Measurements from ENCODE around the gene RFLNA.

Gene RFLNA

DNA sequence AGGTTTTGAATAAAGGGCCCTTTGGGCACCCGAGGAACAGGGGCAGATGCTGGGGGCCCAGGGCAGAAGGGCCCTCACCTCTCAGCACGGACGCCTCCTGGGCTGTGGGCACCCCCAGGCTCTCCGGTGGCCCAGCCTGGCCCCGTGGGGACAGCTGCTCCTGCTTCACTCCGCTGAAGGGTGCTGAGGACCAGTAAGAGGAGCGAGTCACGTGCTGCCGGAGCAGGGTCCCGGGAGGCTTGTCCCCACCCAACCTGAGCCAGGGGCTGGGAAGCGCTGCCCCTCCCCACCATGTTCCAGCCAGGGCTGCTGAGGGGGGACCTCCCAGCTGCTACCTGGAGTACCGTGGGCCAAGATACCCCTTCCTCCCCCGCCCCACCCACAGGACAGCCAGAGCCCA, 59.5 kb downstream of the RFLNA start:
- in situ Hi-C loops (cut with HindIII; ENCODE audit: low sequenced_read_pairs): no loop called here

- in situ Hi-C loops (cut with HindIII; ENCODE audit: low sequenced_read_pairs): no loop called here
Observed at GRCh38 chr12:124356221-124356620, 61.3 kb downstream of the RFLNA start.

DNA sequence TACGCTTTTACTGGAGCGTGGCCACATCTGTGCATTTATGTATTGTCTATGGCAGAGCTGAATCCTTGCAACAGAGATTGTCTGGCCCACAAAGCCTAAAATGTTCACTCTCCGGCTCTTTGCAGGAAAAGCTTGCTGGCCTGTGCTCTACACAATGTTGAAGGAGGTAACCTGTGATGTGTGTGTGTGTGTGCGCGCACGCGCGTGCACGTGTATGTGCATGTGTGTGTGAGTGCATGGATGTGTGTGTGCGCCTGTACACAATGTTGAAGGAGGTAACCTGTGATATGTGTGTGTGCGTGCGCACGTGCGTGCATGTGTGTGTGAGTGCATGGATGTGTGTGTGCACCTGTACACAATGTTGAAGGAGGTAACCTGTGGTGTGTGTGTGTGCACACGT, 62.7 kb downstream of the RFLNA start:
- in situ Hi-C loops (cut with HindIII; ENCODE audit: low sequenced_read_pairs): no loop called here

DNA sequence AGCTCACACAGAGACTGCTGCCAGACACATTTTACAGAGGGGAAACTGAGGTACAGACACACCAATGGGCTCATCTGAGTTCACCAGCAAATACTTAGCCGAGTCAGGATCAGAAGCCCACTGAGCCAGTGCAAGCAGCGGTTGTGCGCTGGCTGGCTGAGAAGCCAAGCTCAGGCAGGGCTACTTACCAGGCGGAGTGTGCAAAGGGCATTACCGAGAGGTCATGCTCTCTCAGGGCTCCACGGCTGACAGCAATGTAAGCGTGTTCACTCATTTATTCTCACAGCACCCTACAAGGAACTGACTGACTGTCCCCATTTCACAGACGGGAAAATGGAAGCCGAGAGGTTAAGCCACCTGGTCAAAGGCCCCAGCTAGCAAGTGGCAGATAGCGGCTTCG, 63.7 kb downstream of the RFLNA start:
- in situ Hi-C loops (cut with HindIII; ENCODE audit: low sequenced_read_pairs): no loop called here

DNA sequence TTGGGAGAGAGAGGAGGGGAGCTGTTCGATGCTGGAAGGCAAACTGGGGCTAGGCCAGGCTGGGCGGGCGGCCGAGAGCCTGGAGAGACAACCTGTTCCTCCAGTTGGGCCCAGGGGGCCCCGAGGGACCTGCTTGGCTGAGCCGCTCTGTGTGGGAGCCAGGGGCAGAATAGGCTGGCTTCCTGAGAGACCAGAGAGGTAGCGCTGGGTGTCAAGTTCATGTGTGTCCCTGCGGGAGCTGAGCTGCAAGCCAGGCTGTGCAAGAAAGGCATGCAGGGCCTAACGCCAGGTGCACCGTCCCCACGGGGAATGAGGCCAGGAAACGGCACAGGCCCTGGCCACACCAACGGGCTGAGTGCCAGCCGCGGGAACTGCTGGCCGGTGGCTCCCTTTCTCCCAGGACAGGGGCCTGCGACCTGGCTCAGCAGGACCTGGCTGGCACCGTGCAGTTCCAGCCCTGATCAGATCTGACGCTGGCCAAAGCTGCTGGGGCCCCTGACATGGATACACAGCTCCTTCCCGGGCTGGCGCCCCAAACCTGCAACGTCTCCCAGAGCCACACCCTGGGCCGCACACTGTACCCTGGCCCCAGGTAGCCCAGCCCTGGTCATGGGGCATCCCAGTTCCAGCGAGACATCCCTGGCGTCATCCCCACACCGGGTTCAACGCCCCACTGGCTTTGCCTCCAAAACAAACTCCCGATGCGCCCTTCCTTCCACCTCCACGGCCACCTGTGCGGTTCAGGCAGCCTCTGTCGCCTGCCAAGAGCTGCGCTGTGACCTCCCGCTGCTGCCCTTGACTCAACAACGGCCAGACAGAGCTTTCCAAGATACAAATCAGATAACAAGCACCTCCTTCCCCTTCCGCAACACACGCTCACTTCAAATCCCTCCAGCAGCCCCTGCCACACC, 65.0 kb downstream of the RFLNA start:
- in situ Hi-C loops (cut with HindIII; ENCODE audit: low sequenced_read_pairs): no loop called here

DNA sequence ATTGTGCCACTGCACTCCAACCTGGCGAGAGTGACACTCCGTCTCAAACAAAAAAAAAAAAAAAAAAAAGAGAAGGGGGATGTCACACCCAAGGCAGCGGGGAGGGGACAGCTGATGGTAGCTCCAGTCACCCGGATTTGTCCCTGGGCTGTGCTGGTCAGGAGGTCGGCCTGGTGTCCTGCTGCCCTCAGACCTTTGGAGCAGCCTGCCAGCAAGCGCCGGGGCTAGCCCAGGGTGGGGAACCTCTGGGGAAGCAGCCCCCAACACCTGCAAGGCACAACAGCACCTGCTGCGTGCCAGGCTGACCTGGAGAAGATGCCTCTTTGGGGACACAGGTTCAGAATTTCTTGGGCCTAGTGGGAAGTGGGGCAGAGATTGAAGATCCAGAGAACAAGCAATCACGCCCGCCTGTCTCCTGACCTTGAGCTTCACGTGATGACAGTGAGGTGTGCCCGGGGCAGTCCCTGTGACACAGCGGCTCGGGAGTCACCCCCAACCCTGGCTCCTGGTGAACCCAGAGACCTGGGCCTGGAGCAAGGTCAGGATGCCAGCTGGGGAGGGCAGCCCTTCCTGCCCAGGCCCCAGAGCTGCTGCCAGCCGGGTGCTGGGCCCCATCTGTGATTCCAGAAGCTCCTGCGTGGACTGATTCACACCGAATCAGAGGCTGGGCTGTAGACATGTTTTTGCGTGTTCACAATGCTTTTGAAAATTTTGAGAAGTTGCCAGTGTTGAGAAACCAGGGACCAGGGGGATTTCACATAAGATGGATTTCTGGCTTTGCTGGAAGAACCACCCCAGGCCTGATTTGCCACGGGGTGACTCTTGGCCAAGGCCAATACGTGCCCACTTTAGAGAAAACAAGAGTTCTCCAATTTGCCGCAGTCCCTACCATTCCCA, 66.4 kb downstream of the RFLNA start:
- in situ Hi-C loops (cut with HindIII; ENCODE audit: low sequenced_read_pairs): no loop called here

GRCh38 chr12:124361996-124362395, 67.1 kb downstream of the RFLNA start:
- in situ Hi-C loops (cut with HindIII; ENCODE audit: low sequenced_read_pairs): no loop called here

- in situ Hi-C loops (cut with HindIII; ENCODE audit: low sequenced_read_pairs): no loop called here
Observed at GRCh38 chr12:124363353-124363965, 68.6 kb downstream of the RFLNA start.

- in situ Hi-C loops (cut with HindIII; ENCODE audit: low sequenced_read_pairs): no loop called here
Observed at GRCh38 chr12:124364543-124364942, 69.7 kb downstream of the RFLNA start.

Measured in DLD1 (cell line).